Measurements from ENCODE around the gene C4BPB.
A peak's percentile ranks its signal among the peaks of the same experiment; 100 is the strongest.
"Not testable (repeated sequence)": the region's sequence is repeated elsewhere in the genome, so short reads cannot be mapped to it uniquely, and the experiment has no call there.

C4BPB gene

DNA sequence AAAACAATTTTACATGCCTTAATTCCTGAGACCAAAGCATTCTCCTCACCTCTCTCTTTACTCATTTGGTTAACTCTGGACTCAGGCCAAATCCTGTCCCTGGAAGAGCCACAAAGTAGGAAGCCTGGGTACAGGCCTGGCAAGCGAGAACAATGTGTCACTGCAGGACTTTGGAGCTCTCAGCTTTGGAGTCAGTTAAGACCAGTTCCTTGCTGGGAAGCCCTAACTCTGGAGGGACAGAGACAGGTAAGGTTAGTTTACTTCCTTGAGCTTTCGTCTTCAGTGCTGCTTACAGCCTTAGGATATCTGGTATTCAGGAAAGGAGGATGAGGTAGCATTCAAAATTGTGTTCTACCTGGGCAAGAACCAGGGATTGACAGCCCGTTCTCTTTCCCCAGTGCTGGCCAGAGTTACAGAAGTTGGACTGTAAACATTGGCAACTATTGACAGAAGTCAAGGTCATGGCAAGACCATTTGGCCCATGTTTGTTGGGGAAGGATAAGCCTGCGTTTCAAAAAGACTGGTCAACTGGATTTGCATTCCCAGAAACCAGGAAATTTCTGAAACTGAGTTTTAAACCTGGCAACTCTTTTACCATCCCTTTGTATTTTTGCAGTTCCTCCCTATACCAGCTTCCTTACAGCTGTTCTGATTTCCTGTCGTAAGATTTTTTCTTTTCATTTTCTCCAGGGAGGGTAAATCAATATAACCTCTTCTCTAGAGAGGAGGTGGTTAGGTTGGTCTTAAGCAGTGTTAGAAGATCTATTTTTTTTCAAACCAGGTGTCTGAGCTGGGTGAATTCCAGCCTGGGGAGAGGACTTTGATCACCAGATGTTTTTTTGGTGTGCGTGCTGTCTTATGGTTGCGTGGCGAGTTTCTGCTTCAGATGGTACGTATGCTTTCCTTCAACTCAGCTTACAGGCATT is at the start of gene C4BPB:
Gene C4BPB (plus strand): TSS at position 160 of the 926 bp plus-strand sequence. CDS start 672 bp downstream, at position 832.
- peak in 1 of 2 donors; percentile 14 for DNase-seq (ENCODE audit: low read depth in 1 of 2, low spot score in 1 of 2)

DNA sequence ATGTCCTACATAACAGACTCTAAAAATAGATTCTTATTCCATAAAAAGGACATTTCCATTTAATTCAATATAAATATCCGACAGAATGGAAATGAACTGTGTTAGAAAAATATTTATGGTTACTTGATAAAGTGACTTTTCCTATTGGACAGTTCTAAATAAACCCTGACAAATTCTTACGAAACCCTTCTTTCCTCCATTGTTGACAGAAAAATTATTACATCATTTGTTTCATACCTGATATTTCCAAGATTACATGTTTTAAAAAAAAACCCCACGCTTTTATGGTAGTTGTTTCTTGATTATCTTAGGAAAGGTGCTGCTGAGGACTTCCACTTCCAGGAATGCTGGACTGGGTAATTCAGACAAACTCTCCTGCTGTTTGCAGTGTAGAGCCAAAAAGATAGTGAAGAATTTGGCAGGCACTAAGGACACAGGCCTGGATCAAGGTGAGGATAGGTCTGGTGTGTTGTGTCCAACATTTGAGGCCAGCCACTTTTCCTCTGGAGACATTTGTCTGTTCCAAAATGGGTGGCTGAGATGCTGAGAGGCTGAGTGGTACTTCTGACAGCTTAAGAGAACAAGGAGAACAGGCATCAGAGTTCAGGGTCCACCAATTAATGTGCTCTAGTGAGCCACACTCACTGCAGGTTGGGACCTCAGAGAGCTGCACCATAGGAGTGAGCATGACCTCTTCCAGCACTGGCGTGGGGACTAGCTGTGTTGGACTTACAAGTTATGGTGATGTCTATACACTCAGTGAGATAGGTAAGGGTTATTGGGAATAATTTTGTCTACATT is 49.1 kb upstream of the C4BPB start:
- DNase-seq (ENCODE audit: low read depth in 1 of 2, low spot score in 1 of 2) = no peak

GRCh38 chr1:207040181-207040533 is 48.5 kb upstream of the C4BPB start:
- no peak for DNase-seq (ENCODE audit: low read depth in 1 of 2, low spot score in 1 of 2)

DNA sequence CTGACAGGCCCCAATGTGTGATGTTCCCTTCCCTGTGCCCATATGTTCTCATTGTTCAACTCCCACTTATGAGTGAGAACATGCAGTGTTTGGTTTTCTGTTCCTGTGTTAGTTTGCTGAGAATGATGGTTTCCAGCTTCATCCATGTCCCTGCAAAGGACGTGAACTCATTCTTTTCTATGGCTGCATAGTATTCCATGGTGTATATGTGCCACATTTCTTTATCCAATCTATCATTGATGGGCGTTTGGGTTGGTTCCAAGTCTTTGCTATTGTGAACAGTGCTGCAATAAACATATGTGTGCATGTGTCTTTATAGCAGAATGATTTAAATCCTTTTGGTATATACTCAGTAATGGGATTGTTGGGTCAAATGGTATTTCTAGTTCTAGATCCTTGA is 47.3 kb upstream of the C4BPB start:
- not testable (repeated sequence) for DNase-seq (ENCODE audit: low read depth in 1 of 2, low spot score in 1 of 2)

DNA sequence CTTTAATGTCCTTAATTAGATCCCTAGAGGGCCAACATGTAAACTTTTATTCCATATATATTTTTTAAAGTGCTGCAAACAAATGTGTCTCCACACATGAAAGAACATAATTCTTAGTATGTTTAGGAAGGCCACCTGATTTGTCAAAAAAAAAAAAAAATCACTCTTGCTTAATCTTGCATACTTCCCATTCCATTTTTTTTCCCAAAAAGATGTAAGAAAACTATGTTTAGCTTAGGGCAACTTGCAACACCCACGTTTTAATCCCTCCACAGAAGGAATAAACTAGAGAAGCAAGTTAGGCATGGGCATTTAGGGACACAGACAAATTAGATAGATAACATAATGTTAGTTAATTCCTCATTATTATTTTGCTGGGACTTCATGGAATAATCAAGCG is 43.2 kb upstream of the C4BPB start:
- no peak for DNase-seq (ENCODE audit: low read depth in 1 of 2, low spot score in 1 of 2)

GRCh38 chr1:207047505-207047904 is 41.2 kb upstream of the C4BPB start:
- no peak for DNase-seq (ENCODE audit: low read depth in 1 of 2, low spot score in 1 of 2)

GRCh38 chr1:207048041-207048440 is 40.6 kb upstream of the C4BPB start:
- DNase-seq (ENCODE audit: low read depth in 1 of 2, low spot score in 1 of 2) = no peak

- no peak for DNase-seq (ENCODE audit: low read depth in 1 of 2, low spot score in 1 of 2)
These were observed 39.6 kb upstream of the C4BPB start for GRCh38 chr1:207049054-207049453.

DNA sequence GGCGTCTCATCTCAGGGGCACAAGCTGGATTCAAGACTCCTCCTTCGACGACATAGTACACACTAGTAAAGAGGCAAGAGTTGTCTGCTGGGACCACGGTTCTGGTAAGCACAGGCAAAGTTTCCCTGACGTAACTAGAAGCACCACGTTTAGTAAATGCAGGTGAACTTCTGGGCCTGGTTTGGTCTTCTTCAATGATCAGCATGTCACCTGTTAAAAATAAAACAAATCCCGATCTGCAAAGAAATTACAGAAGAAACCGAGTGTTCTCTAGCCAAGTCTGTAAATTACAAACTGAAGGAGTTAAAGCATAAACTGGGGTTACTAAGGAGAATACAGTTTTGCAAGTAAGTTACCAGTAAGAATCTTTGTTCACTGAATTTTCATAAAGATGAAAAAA is 39.1 kb upstream of the C4BPB start:
- DNase-seq (ENCODE audit: low read depth in 1 of 2, low spot score in 1 of 2) = no peak

- DNase-seq (ENCODE audit: low read depth in 1 of 2, low spot score in 1 of 2) = peak in 1 of 2 donors; percentile 47
These were observed 38.7 kb upstream of the C4BPB start for GRCh38 chr1:207049974-207050391.

DNA sequence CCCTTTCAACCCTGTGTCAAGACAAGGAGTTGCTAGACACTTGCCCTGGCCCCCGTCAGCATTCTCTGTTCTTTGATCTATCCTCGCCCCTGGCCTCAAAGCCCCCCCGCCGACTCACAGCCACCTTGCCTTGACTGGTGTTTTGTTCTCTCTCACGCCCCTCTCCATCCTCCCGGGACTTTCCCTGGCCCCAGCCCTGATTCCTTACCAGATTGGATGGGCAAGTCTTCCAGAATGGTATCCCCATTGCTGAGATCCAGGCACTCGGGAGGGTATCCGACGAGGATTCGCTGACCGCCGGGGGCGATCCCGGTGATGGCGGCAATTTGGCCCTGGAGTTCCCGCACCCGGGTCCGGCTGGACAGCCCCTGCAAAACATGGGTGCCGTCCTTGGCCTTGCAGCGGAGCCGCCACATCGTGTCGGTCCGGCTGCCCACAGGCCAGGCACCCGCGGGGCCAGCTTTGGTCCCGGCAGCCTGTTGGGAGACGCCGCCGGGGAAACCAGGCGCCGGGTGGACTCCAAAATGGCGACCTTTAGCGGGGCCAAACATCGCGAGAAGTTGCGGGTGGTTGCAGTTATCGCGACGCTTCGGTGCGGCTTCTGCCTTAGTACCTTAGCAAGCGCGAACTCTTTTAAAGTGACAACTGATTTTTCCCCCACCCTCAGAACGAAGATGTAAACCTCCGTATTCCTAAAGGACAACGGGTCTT is 38.0 kb upstream of the C4BPB start:
- DNase-seq (ENCODE audit: low read depth in 1 of 2, low spot score in 1 of 2) = peak; percentile 79 to 87

DNA sequence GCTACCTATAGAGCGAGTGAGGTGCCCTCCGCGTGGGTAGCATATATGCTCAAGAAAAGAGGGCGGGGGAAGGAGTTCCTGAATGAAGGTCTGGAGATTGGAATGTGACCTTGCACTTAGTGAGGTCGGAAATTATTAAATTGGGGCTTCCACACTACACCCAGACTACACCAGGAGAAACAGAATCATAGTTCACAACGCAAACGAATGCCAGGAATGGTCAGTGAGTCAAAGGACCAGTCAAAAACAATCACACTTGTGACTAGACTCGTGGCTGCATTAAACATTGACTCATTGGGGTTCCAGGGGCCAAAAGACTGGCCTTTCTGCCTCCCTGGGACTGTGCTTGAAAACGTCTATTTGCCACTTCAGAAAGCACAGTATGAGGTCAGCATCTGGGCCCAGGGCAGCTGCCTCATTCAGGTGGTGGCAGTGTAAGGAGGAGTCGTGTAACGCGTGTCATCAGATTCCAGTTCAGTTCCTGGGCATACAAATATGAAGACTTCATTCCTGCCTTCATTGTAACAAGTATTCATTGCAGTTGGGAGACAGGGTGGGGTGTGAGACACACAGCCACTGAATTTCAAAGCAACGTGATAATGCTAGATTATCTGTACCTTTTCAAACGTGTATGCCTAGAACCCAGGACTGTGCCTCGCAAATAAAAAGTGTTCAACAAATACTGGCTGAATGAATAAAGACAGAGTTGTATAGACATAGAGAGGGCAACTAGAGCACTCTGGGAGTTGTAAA is 37.3 kb upstream of the C4BPB start, which contains the start of gene YOD1:
Gene YOD1 (minus strand): TSS at position 18 of the 753 bp plus-strand sequence. CDS start 178 bp downstream, outside the sequence.
- DNase-seq (ENCODE audit: low read depth in 1 of 2, low spot score in 1 of 2) = no peak

- peak; percentile 88 to 91 for DNase-seq (ENCODE audit: low read depth in 1 of 2, low spot score in 1 of 2)
These were observed 35.5 kb upstream of the C4BPB start, which contains the start of gene PFKFB2 for GRCh38 chr1:207052911-207053769. Gene PFKFB2, plus strand, starts transcription at chr1:207053275. Its CDS starts 1,443 bp downstream, at chr1:207054718.

- no peak for DNase-seq (ENCODE audit: low read depth in 1 of 2, low spot score in 1 of 2)
These were observed 34.2 kb upstream of the C4BPB start for GRCh38 chr1:207054491-207054890.

DNA sequence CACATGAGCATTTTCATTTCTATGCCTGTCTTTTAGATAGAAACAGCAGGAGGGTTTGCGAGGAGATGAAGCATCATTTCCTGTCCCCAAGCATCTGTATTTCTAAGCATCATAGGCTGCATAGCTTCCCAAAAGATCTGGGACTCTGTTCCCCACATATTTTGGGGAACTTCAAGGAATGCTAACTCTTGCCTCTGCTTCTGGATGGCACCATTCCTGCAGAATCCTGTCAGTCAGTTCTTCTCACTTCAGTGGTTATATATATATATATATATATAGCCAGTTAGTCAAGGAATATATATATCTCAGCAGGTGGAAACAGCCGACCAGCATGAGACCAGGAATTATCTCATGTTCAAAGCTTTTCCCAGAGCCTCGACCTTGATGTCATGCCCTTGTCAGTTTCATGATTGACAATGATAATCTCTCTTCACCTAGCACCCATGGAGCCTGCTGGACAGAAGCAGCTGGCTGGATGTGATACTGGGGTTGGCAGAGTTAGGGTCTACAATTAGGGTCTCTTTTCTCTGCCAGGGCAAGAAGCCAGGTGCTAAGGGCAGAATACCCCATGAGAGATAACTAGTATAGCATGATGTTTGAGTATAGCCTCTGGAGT is 33.2 kb upstream of the C4BPB start:
- DNase-seq (ENCODE audit: low read depth in 1 of 2, low spot score in 1 of 2) = no peak

GRCh38 chr1:207056673-207057072 is 32.0 kb upstream of the C4BPB start:
- DNase-seq (ENCODE audit: low read depth in 1 of 2, low spot score in 1 of 2) = no peak

DNA sequence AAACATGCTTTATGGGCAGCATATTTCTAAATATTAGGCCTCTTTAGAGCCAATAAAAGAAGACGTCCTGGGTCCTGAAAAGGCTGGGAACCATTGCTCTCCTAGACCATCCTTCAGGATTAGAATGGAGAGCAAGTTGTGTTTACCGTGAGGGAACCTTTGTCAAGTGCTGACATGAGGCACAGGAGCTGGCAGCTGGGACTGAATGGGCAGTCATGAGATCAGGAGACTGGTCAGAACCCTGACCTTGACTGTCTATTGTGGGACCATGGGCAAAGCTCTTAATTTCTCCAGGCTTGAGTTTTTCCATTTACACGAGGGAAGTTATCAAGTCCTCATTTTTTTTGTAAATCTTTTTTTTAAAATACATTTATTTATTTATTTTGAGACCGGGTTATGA is 30.4 kb upstream of the C4BPB start:
- no peak for DNase-seq (ENCODE audit: low read depth in 1 of 2, low spot score in 1 of 2)

- no peak for DNase-seq (ENCODE audit: low read depth in 1 of 2, low spot score in 1 of 2)
These were observed 29.5 kb upstream of the C4BPB start for GRCh38 chr1:207058878-207059867.

Measured in activated CD4-positive, alpha-beta T cell treated with anti-CD3 and anti-CD28 coated beads, Interleukin-2, amount 50 U/mL, for 24 hours (primary cell).